Activated B cell treated with CpG ODN at 0.5 μM for 24 hours (primary cell): ENCODE results near the gene WASL. TPM values are rescaled to one million over a fixed set of nuclear protein-coding genes. Genes with fewer than 3 reads are reported as not detected.

Source experiments
- ATAC-seq: fragments of 200-7000 bp; cut with Tn5 transposase; one replicate; pipeline ENCODE4 v1.10.0; 2021; ENCODE audit warnings: low read depth, mild to moderate bottlenecking, moderate library complexity
- CTCF ChIA-PET: fragments of 350-600 bp; sonication (Branson Sonifier 250); formaldehyde crosslinking; loops from one replicate; lab custom pipeline; 2021; ENCODE audit warnings: antibody characterized with exemption; lab: Charles Lee
- POLR2A ChIA-PET: fragments of 350-600 bp; sonication (Branson Sonifier 250); formaldehyde crosslinking; loops from one replicate; lab custom pipeline; 2021; ENCODE audit warnings: antibody characterized with exemption; lab: Charles Lee
- DNase-seq: peaks from one replicate; pipeline ENCODE4 v3.0.0; 2022
- H3K27ac Mint-ChIP-seq: one replicate; pipeline ENCODE4 v1.8.0; 2020; ENCODE audit warnings: mixed read lengths
- H3K27me3 Mint-ChIP-seq: one replicate; pipeline ENCODE4 v1.8.0; 2021; ENCODE audit warnings: mixed read lengths
- H3K36me3 Mint-ChIP-seq: one replicate; pipeline ENCODE4 v1.8.0; 2021; ENCODE audit warnings: low read depth, mixed read lengths
- H3K4me1 Mint-ChIP-seq: one replicate; pipeline ENCODE4 v1.8.0; 2021; ENCODE audit warnings: mixed read lengths
- H3K4me3 Mint-ChIP-seq: one replicate; pipeline ENCODE4 v1.8.0; 2020; ENCODE audit warnings: mild to moderate bottlenecking, mixed read lengths
- H3K9me3 Mint-ChIP-seq: one replicate; pipeline ENCODE4 v1.8.0; 2020; ENCODE audit warnings: mixed read lengths
- intact Hi-C: fragments of 100-400 bp; cut with micrococcal nuclease; formaldehyde crosslinking; loops from one replicate; pipeline ENCODE4 v1.15.1; 2024
- total RNA-seq: library from RNA; stranded (reverse); gene quantifications from 2 replicates; pipeline ENCODE4 v1.2.3, GENCODE V29; 2022
- TF ChIP-seq, protein P1 (sequence below): fragments of 200-600 bp; IDR thresholded peaks from one replicate; pipeline ENCODE4 v1.8.0; 2022; ENCODE audit warnings: antibody characterized with exemption, mild to moderate bottlenecking

Gene WASL
- total RNA-seq, 1 donor from 2014 or later = 6.9 TPM

GRCh38 chr7:123757095-123757494 lies 8.3 kb upstream of the WASL start:
- DNase-seq (no peak), ATAC-seq (no peak)
- no peaks in the 10 kb centered on the region for H3K9me3 Mint-ChIP-seq
- no peaks in the 10 kb centered on the region for H3K36me3 Mint-ChIP-seq
- TF ChIP-seq, protein P1, sequence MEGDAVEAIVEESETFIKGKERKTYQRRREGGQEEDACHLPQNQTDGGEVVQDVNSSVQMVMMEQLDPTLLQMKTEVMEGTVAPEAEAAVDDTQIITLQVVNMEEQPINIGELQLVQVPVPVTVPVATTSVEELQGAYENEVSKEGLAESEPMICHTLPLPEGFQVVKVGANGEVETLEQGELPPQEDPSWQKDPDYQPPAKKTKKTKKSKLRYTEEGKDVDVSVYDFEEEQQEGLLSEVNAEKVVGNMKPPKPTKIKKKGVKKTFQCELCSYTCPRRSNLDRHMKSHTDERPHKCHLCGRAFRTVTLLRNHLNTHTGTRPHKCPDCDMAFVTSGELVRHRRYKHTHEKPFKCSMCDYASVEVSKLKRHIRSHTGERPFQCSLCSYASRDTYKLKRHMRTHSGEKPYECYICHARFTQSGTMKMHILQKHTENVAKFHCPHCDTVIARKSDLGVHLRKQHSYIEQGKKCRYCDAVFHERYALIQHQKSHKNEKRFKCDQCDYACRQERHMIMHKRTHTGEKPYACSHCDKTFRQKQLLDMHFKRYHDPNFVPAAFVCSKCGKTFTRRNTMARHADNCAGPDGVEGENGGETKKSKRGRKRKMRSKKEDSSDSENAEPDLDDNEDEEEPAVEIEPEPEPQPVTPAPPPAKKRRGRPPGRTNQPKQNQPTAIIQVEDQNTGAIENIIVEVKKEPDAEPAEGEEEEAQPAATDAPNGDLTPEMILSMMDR = no peak
- no peak overlapping the region for H3K4me3 Mint-ChIP-seq
- ChIA-PET CTCF (no interaction called here), POLR2A (no interaction called here)
- no peak overlapping the region for H3K27ac Mint-ChIP-seq
- intact Hi-C loops = no loop called here
- H3K27me3 Mint-ChIP-seq = no peaks in the 10 kb centered on the region
- H3K4me1 Mint-ChIP-seq = peaks cover 3% of the 10 kb centered on the region

GRCh38 chr7:123755338-123755737 lies 6.5 kb upstream of the WASL start:
- TF ChIP-seq, protein P1 = no peak
- Mint-ChIP-seq H3K4me1 (peaks cover 9% of the 10 kb centered on the region), H3K36me3 (no peaks in the 10 kb centered on the region), H3K4me3 (no peak overlapping the region), H3K9me3 (no peaks in the 10 kb centered on the region), H3K27ac (no peak overlapping the region), H3K27me3 (no peaks in the 10 kb centered on the region)
- intact Hi-C loops = no loop called here
- CTCF ChIA-PET = no interaction called here
- ATAC-seq = no peak
- POLR2A ChIA-PET = no interaction called here
- DNase-seq = no peak

GRCh38 chr7:123754271-123754871 lies 5.6 kb upstream of the WASL start:
- CTCF ChIA-PET = no interaction called here
- TF ChIP-seq, protein P1 = no peak

DNA sequence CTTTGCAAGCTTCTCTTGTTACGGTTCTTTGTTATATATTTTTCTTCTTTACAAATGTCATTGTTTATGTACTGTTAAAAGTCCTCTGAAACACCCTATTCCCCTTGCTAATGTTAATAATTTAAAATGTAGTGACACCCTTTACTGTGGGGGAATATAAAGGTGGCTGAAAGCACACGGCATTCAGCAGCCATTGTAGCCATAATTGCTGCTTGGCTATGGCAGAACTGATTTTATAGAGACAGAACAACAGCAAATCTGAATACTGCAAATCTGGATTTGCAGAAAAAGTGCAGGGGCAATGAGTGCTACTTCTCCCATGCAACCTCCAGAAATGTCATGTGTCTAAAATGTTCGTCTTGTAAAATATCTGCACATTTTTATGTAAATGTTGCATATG lies 3.7 kb upstream of the WASL start:
- H3K27ac Mint-ChIP-seq = no peak overlapping the region
- POLR2A ChIA-PET = no interaction called here
- intact Hi-C loops = no loop called here

More at GRCh38 chr7:123754271-123754871, 5.6 kb upstream of the WASL start:
- DNase-seq (no peak), ATAC-seq (no peak)
- H3K36me3 Mint-ChIP-seq = no peaks in the 10 kb centered on the region
- no peak overlapping the region for H3K27ac Mint-ChIP-seq
- H3K27me3 Mint-ChIP-seq = no peaks in the 10 kb centered on the region
- POLR2A ChIA-PET = no interaction called here
- H3K4me3 Mint-ChIP-seq = no peak overlapping the region
- peaks cover 13% of the 10 kb centered on the region for H3K4me1 Mint-ChIP-seq
- intact Hi-C loops = no loop called here
- no peaks in the 10 kb centered on the region for H3K9me3 Mint-ChIP-seq

DNA sequence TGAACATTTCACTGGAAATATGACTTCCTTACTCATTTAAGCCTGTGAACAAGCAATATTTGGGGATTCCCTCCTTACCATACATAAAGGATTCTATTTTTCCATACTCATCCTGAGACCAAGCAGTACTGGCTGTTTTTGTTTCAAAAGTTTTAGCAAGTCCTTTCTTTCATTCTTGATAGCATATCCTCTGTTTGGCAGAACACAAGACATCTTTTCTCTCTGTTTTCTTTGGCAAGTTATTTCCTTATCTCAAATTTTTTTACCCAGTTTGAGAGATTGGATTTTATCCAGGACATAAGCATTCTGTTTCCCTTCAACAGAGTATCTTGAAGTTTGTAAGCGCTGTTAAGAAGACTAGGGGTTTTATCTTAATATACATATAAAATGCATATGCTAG lies 3.0 kb upstream of the WASL start:
- no peak for ATAC-seq
- H3K36me3 Mint-ChIP-seq = peaks cover 4% of the 10 kb centered on the region
- intact Hi-C loops = no loop called here
- no peaks in the 10 kb centered on the region for H3K9me3 Mint-ChIP-seq
- ChIA-PET POLR2A (no interaction called here), CTCF (no interaction called here)
- TF ChIP-seq, protein P1 = no peak
- H3K4me3 Mint-ChIP-seq = no peak overlapping the region
- H3K27me3 Mint-ChIP-seq = no peaks in the 10 kb centered on the region
- no peak for DNase-seq
- H3K27ac Mint-ChIP-seq = no peak overlapping the region
- peaks cover 30% of the 10 kb centered on the region for H3K4me1 Mint-ChIP-seq

More for the DNA sequence above, 3.7 kb upstream of the WASL start:
- Mint-ChIP-seq H3K27me3 (no peaks in the 10 kb centered on the region), H3K4me3 (no peak overlapping the region), H3K4me1 (peaks cover 23% of the 10 kb centered on the region), H3K36me3 (peaks cover 4% of the 10 kb centered on the region), H3K9me3 (no peaks in the 10 kb centered on the region)
- CTCF ChIA-PET = no interaction called here
- no peak for DNase-seq
- no peak for ATAC-seq
- TF ChIP-seq, protein P1 = no peak
